GM18520 (cell line): ENCODE measurements around the gene TEX14.
A peak's percentile ranks its signal among the peaks of the same experiment; 100 is the strongest.
"Not testable (repeated sequence)": the region's sequence is repeated elsewhere in the genome, so short reads cannot be mapped to it uniquely, and the experiment has no call there.

Experiments
- ATAC-seq: cut with Tn5 transposase; IDR thresholded peaks from one replicate; pipeline ENCODE4 v1.9.1; 2021; ENCODE audit not compliant: unreplicated experiment

The TEX14 gene

DNA sequence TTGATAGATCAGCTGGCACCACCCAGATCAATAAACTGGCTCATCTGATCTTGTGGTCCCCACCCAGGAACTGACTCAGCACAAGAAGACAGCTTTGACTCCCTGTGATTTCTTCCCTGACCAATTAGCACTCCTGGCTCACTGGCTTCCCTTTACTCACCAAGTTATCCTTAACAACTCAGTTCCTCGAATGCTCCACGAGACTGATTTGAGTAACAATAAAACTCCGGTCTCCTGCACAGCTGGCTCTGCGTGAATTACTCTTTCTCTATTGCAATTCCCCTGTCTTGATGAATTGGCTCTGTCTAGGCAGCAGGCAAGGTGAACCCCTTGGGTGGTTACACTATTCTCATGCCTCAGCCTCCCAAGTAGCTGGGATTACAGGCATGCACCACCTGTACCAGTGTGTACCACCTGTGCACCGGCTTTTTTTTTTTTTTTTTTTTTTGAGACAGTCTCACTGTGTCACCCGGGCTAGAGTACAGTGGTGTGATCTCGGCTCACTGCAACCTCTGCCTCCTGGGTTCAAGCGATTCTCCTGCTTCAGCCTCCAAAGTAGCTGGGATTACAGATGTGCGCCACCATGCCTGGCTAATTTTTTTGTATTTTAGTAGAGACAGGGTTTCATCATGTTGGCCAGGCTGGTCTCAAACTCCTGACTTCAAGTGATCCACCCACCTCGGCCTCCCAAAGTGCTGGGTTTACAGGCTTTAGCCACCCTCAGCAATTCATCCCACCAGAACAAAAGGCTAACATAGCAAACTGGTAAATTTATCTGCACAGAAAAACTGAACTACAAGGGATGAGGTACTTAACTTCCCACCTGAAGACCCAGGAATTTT is 33.7 kb downstream of the TEX14 start:
- not testable (repeated sequence) for ATAC-seq

DNA sequence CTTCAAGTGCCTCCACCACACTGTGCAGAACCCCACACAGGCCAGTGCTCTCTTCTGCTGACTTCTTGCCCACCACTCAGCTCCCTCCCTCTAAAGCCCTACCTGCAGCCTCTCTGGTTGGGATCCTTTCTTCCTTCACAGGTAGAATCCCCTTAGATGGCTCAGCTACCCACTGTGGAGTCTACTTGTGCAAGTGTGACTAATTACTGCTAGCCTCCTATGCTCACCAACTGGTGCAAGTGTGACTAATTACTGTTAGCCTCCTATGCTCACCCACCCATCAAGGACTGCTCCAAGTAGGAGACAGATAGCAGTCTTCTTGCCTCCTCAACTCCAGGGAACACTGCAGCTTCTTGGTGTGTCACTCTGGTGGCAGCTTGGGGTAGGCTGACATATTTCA is 43.6 kb downstream of the TEX14 start:
- no peak for ATAC-seq

DNA sequence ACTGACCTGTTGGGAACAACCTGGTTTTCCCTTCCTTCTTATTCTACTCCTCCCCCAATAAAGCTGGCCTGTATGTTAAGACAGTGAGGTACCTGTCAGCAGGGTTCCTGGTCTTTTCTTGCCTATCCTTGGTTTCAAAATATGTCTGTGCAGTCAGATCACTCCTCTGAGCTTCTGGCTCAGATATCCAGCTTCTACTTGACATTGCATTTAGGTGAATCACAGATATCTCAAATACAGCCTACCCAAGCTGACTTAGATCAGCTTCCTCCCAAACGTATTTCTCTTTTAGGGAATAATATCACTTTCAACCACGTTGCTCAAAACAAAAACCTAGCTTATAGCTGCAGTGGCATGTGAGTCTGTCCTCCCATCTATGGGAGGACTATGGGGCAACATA is 48.7 kb downstream of the TEX14 start:
- ATAC-seq, result no peak

DNA sequence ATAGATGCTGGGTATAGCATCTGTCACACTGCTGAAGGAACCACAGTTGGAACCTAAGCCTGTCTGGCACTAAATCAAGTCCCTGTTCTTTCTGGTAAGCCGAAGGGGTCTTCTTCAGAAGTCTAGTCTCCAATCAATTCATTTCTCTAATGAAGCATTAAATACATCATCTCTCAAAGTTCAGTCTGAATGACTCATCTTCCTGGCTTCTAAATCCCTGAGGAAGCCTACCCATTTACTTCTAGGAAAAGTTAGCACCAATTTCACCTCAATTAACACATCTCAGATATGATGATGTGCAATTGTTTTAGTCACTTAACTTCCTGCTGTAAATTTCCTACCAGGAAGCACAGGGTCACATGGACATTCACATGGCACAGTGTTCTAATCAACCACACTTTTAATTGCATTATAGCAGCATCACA is 49.9 kb downstream of the TEX14 start:
- ATAC-seq, result no peak

DNA sequence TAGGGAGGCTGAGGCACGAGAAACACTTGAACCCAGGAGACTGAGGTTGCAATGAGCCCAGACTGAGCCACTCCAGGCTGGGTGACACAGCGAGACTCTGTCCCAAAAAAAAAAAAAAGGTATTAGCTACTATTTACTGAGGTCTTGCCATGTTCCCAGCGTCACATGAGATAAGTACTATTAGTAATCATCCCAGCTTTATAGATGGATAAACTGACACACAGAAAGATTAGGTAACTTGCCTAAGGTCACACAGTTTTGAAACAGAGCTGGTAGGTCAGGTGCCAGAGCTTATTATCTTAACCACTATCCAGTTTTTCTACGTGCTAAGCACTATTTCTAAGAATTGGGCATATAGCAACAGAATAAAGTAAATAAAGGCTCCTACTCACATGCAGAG is 51.6 kb downstream of the TEX14 start:
- no peak for ATAC-seq

DNA sequence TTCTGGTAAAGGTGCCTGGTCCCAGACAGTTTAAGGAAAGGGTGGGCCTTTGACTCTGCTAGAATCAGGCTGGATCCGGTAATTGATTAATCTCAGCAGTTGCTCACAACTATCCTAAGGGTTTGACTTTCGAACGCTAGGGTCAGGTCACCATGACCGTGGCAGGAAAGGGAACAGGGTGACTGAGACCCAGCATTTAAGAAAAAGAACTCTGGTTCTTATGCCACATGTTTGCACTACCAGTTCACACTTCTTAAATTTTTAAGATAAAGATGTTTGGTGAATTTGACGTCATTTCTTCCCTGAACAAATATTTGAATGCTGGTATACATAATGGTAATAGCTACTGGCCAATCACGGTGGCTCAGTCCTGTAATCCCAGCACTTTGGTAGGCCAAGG is 52.2 kb downstream of the TEX14 start:
- no peak for ATAC-seq

DNA sequence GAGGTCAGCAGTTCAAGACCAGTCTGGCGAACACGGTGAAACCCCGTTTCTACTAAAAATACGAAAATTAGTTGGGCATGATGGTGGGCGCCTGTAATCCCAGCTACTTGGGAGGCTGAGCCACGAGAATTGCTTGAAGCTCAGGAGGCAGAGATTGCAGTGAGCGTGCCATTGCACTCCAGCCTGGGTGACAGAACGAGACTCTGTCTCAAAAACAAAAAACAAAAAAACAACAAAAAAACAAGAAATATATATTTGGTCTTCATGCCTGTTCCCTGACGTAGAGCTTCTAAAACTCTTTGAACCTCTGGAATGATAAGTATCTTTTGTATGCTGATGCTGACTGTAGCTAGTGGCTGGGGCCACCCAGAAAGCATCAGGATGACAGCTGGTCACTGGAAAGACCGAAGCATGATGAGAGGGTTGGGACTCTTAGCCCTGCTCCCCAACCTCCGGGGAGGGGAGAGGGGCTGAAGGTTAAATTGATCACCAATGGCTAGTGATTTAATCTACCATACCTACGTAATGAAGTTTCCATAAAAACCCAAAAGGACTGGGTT is 54.8 kb downstream of the TEX14 start:
- ATAC-seq, result no peak

DNA sequence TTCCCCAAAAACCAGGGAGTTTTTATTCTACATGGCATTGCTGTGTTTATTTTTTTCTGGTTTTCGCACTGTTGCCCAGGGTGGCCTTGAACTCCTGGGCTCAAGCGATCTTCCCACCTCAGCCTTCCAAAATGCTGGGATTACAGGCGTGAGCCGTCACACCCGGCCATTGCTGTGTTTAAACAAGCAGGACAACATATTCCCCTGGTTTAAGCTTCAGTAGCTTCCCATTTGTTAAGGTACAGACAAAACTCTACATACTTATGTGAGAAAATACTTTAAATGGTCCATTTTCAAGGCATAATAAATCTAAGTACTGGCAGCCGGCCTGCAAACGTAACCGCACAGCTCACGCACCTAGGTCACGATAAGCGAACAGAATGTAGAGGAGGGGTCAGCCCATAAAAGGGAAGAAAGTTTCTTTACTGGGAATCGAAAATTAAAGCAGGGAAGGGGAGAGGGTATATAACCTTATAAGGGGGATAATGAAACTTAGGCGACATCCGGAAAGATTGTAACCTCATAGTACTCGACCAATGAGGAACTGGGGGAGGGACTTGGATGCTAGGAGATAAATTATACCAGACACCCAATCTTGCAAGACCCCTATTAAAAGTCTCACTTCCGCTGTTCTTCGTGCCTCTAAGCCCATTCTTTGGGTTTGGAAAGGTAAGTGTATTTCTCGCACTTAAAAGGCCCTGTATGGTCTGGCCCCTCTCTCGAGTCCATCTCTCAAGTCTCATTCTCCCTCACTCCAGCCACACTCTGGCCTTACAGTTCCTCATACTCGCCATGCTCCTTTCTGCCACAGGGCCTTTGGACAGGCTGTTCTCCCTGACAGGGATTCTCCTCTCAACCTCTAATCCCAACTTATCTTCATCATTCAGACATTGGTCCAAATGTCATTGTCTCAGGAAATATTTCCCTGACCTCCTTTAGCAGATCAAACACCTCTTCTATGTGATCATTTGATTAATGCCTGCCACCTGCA is 59.2 kb downstream of the TEX14 start:
- ATAC-seq, result no peak

DNA sequence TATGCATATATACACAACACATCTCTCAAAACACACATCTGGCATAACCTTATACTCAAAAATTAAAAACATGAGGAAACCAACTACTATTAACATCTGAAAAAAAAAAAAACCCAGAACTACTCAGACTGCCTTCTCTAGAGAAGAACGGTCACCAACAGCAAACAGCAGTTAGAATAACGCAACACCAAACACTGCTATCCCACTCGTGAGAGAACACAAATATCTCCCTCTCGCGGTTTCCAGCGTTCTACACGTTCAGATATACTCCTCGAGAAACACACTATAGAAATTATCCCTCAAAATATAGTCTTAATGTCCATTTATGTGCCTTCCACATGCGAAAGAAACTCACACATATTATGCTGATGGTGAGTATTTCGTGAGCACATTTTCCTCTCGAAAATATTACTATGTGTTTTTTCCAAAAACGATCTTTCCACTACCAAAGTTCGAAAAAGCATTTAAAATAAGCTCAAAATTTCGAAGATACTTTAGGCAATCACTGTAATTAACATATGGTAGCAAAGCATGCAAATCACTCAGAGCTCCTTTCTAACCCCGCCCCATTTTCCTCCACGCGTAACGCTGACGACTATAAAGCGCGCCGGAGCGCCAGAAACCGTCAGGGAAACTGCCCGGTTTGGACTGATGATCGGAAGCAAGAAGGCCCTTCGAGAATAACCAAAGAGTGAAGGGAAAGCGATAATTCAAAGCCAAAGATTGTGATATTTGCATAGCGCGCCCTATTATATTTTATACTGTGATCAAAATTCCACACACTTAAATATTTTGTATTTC is 60.1 kb downstream of the TEX14 start:
- peak; percentile 76 for ATAC-seq

DNA sequence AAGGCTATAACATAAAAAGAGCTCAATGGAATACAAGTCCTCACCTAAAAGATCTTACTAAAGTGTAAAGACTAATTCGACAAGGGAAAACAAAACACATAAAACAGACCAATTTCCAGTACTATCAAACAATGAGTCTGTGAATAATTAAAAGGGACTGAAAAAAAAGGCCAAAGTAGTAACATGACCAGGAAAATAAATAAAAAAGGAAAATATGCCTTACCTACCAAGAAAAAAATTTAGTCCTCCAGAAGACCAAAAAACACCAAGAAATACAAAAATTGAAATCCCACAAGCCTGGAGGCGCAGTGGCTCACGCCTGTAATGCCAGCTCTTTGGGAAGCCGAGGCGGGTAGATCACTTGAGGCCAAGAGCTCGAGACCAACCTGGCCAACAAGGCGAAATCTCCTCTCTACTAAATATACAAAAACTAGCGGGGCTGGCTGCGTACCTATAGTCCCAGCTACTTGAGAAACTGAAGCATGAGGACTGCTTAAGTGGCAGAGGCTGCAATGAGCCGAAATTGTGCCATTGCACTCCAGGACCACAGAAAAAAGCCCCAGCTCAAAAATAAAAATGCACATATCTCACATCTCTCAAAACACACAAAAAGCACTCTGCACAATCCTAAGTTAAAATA is 60.8 kb downstream of the TEX14 start:
- ATAC-seq, result no peak

DNA sequence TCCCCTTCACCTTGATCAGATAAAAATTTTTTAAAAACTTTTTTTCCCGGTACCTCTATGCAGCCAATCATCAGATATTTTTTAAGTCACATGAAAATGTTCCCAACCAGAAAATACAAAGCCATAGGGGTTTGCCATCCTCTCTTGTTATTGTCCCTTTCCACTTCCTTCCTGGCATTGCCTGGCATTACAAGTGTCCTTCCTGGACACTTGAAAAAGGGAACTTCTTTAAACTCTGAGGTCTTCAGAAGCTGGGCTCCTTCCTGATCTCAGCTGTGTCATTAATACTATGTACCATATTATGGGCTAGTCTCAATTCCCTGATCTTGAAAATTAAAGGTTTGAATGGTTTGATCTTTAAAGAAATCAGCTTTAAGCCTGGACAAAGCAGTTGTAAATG is 64.9 kb downstream of the TEX14 start:
- no peak for ATAC-seq

DNA sequence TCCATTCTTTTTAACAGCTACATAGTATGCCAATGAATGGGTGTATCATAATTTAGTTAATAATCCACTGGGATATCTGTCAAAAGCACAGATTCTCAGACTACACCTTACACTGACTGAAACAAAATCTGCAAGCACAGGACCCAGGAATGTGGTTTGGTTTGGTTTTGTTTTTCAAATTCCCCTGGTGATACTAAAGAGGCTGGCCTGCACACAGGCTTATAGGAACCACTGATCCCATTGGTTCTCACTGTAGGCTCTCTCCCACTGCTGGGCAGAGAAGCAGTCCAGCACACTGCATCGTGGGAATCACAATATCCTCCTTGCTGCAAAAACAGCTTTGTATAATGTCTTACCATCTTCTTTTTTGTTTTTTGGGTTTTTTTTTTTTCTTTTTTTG is 67.1 kb downstream of the TEX14 start:
- ATAC-seq, result no peak

DNA sequence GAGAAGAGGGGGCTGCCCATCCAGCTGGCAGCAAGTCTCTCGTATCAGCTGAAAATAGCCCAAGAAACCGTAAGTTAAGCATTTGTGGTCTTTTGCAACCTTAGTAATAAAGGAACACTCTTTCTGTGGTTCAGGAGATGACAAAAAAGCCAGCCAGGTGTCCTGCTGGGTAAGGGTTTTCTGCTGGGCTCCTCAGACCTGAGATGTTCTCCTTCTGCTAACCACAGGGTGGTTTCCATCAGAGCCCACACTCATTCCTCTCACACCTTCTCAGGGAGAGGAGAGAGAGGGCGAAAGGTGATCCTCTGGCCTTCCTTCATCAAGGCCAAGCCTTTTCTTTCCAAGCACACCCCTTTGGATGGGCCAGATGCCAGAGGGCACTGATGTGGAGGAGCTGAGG is 70.7 kb downstream of the TEX14 start:
- ATAC-seq, result peak; percentile 60

DNA sequence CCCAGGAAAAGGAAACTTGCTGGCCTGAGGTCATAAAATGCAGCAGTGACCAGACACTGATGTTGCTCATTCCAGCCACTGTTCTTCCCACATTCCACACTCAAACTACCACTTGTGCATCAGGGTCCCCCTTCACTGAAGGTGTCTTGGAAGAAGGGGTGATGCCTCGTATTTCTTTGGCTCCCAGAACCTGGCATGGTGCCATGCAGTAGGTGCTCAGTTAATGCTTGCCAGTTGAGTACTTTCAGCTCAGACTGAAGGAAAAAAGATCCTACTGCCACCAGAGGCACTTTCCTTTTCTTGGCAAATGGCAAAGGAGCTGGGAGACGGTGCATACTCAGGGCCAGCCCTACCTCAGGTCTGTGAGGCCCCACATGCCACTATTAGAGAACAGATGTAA is 73.5 kb downstream of the TEX14 start:
- no peak for ATAC-seq

DNA sequence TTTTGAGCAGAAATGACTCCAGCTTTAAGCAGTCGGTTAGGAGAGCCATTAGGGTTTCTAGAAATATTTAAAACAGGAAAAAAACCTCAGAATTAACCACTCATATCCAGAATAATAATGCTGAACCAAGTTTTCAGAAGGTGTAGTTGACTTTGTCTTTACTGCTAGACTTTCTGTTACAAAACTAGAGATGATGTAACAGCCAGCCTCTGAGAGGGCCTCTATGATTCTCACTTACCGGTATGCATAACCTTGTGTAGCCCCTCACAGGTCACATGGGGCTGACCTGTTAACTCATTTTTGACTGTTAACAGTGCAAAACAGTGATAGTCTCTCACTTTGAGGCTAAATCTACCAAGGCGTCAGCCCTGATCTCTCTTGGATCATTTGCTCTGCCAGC is 74.3 kb downstream of the TEX14 start:
- no peak for ATAC-seq

DNA sequence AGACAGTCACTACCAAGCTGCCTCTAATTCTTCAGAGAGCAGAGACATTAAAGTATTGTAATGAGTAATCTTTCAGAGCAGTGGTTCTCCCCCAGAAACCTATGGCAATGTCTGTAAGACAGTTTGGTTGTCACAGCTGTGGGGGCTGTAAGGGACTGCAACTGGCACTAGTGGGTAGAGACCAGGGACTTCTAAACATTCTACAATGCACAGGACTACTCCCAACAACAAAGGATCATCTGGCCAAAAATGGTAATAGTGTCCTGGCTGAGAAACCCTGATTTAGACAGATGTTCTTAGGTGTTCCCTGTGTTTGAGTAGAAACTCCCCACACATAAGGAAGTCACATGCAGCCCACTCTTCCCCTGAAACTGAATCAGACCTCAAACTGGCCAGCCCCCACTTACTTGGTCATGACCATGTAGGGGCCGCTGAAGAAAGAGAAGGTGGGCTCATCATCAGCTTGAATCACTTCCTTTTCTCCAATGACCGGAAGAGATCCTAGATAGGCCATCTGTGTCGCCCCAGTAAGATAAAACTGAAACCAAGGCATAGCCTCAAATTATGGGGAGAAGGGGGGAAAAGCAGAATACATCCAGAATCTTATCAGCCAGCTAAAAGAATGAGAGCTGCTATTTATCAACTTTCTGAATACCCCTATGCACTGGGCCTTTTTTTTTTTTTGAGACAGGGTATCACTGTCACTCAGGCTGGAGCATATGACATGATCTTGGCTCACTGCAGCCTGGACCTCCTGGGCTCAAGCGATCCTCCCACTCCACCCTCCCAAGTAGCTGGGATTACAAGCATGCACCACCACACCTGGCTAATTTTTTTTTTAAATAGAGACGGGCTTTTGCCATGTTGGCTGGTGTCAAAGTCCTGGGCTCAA is 75.8 kb downstream of the TEX14 start:
- ATAC-seq, result peak; percentile 54

DNA sequence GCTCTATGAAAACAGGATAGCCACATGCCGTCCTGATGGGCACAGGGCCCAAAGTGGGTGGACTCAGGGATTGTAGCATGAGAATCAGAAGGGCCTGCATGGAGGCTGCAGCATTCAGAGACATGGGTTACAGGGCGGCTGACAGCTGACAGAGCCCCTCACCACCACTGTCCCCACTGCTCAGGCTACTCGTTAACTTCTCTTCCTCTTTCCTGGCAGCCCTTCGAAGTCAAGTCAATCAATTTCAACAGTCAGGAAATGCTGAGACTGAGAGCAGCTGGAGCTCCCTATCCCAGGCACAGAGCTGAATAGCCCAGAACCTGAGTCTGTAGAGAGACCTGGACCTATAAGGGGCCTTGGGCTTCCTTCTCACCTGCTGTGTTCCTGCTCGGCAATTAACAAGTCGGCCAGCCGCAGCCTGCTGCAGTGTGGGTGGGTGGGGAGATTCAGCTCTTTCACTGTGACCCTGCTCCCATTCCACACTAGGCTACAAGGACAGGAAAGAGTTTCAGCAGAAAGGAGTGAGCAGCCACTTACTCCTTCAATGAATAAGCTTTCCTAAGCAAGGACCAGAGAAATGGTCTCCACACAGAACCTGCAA is 76.9 kb downstream of the TEX14 start:
- ATAC-seq, result no peak

DNA sequence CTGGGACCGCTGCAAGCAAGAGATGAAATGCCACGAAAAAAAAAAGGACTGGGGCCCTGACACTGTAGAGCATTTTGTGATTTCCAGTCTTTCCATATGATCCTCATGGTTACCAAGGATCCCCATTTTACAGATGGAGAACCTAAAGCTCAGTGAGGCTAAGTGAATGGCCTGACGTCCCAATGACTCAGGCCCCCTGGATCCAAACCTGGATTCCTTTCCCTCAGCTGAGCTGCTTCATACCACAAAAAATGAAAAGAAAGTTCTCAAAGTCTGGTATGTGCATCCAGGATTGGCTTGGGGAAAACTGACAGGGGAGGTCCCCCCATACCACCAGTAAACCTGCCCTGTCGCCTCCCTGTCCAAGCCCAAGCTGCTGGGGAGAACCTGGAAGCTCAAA is 80.5 kb downstream of the TEX14 start:
- no peak for ATAC-seq

DNA sequence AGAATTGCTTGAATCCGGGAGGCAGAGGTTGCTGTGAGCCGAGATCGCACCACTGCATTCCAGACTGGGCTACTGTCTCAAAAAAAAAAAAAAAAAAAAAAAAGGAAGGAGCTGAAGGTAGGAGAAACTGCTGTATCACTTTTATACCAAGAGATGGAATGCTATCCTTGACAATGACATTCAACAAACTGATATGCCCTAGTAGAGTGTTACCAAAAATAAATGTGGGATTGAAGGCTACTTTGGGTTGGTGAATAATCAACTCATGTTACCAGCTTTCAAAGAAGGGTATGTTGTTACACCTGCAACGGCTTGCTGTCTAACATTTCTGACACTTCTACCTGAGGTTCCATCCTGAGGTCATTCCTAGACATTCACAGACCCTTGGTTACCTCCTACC is 84.9 kb downstream of the TEX14 start:
- ATAC-seq, result no peak
